Kidney epithelial cell (primary cell): ENCODE measurements around the gene CDKAL1. TPM values are rescaled to one million over a fixed set of nuclear protein-coding genes. Genes with fewer than 3 reads are reported as not detected.

Experiments used
- DNase-seq: peaks from one replicate; pipeline ENCODE4 v3.0.0-alpha.2; 2010; ENCODE audit warnings: low read depth
- H3K27me3 ChIP-seq: 2 replicates; pipeline ENCODE4 v1.6.0; 2011; ENCODE audit warnings: low read length; ENCODE audit not compliant: control insufficient read depth, insufficient read depth
- H3K36me3 ChIP-seq: 2 replicates; pipeline ENCODE4 v1.5.1; 2011; ENCODE audit warnings: low read length; ENCODE audit not compliant: control insufficient read depth, insufficient read depth
- H3K4me3 ChIP-seq: 2 replicates; pipeline ENCODE4 v1.5.1; 2011; ENCODE audit warnings: low read depth, mild to moderate bottlenecking, control low read depth, low read length
- CTCF ChIP-seq: IDR thresholded peaks from 2 replicates; pipeline ENCODE4 v1.5.1; 2011; ENCODE audit warnings: mild to moderate bottlenecking, moderate library complexity, low read length, control low read depth, inconsistent platforms; ENCODE audit not compliant: insufficient read depth, poor library complexity, severe bottlenecking
- total RNA-seq: library from RNA; depleted of rRNA; stranded (reverse); fragments of >200 nt; gene quantifications from 2 replicates; pipeline ENCODE4 v1.2.3, GENCODE V29; 2015

The CDKAL1 gene
- total RNA-seq, 1 donor from 2014 or later: 15.0 TPM

GRCh38 chr6:21176197-21176596 lies 641.9 kb downstream of the CDKAL1 start:
- TF ChIP-seq CTCF: no peak
- Histone ChIP-seq H3K27me3 (no peaks in the 10 kb centered on the region), H3K36me3 (no peaks in the 10 kb centered on the region), H3K4me3 (no peak overlapping the region)
- no peak for DNase-seq

- H3K4me3 ChIP-seq: no peak overlapping the region
- H3K36me3 ChIP-seq: no peaks in the 10 kb centered on the region
- no peaks in the 10 kb centered on the region for H3K27me3 ChIP-seq
- DNase-seq: no peak
- no peak for TF ChIP-seq CTCF
These were observed 645.9 kb downstream of the CDKAL1 start for GRCh38 chr6:21180155-21180554.

GRCh38 chr6:21180800-21181337 lies 646.6 kb downstream of the CDKAL1 start:
- no peak for TF ChIP-seq CTCF
- DNase-seq: no peak
- H3K4me3 ChIP-seq: no peak overlapping the region

GRCh38 chr6:21181866-21182265 lies 647.6 kb downstream of the CDKAL1 start:
- Histone ChIP-seq H3K27me3 (no peaks in the 10 kb centered on the region), H3K36me3 (no peaks in the 10 kb centered on the region), H3K4me3 (no peak overlapping the region)
- no peak for DNase-seq
- no peak for TF ChIP-seq CTCF

More at GRCh38 chr6:21180800-21181337, 646.6 kb downstream of the CDKAL1 start:
- Histone ChIP-seq H3K27me3 (no peaks in the 10 kb centered on the region), H3K36me3 (no peaks in the 10 kb centered on the region)

GRCh38 chr6:21182589-21182988 lies 648.3 kb downstream of the CDKAL1 start:
- no peak for DNase-seq
- no peaks in the 10 kb centered on the region for H3K27me3 ChIP-seq
- no peak for TF ChIP-seq CTCF
- H3K36me3 ChIP-seq: no peaks in the 10 kb centered on the region
- no peak overlapping the region for H3K4me3 ChIP-seq

GRCh38 chr6:21185861-21186478 lies 651.7 kb downstream of the CDKAL1 start:
- Histone ChIP-seq H3K4me3 (no peak overlapping the region), H3K27me3 (no peaks in the 10 kb centered on the region), H3K36me3 (no peaks in the 10 kb centered on the region)
- TF ChIP-seq CTCF: no peak
- no peak for DNase-seq
